ENCODE data around the gene LGMN. TPM values are rescaled to one million over a fixed set of nuclear protein-coding genes. Genes with fewer than 3 reads are reported as not detected.

The LGMN gene
- total and polyA plus RNA-seq, 2 experiments from 2014 or later, result 60.0 to 83.5 TPM

- DNase-seq (ENCODE audit: low spot score) (no peak), ATAC-seq (no peak)
- no peak for TF ChIP-seq POLR2AphosphoS5 (IDR thresholded peaks at IDR 0.05; ENCODE audit: low read depth)
- no peak for TF ChIP-seq CREB1 (CRISPR knock-in tag; IDR thresholded peaks at IDR 0.05; ENCODE audit: low read depth)
- no peak for TF ChIP-seq ZNF331 (CRISPR knock-in tag; IDR thresholded peaks at IDR 0.05; ENCODE audit: low read depth)
- no peak for TF ChIP-seq JUNB (IDR thresholded peaks at IDR 0.05; ENCODE audit: unreplicated experiment)
- TF ChIP-seq ZNF114 (CRISPR knock-in tag; IDR thresholded peaks at IDR 0.05), result no peak
- TF ChIP-seq REST (IDR thresholded peaks at IDR 0.05; ENCODE audit: unreplicated experiment), result no peak
- no peak for TF ChIP-seq EZH2 (IDR thresholded peaks at IDR 0.05; ENCODE audit: low read depth, unreplicated experiment)
- no peak for TF ChIP-seq CTCF (conservative IDR thresholded peaks at IDR 0.05; ENCODE audit: low read depth in 2 of 2)
- TF ChIP-seq EZH2phosphoT487 (IDR thresholded peaks at IDR 0.05; ENCODE audit: unreplicated experiment), result no peak
- TF ChIP-seq ZNF462 (CRISPR knock-in tag; IDR thresholded peaks at IDR 0.05), result no peak
- TF ChIP-seq ETS1 (IDR thresholded peaks at IDR 0.05), result no peak
- no peak for TF ChIP-seq STAT1 (IDR thresholded peaks at IDR 0.05; ENCODE audit: unreplicated experiment)
- no peak for TF ChIP-seq NANOG (IDR thresholded peaks at IDR 0.05; ENCODE audit: borderline replicate concordance)
- Histone ChIP-seq H3K27me3 (ENCODE audit: insufficient read depth) (no peaks in the 10 kb centered on the region), H3K4me1 (ENCODE audit: insufficient read depth) (no peaks in the 10 kb centered on the region), H3K4me3 (no peak overlapping the region), H3K79me2 (replicated peaks; ENCODE audit: insufficient read depth) (no peaks in the 10 kb centered on the region), H3K4me2 (no peak overlapping the region), H3K9me2 (ENCODE audit: insufficient read depth) (no peaks in the 10 kb centered on the region), H2AFZ (no peak overlapping the region), H4K20me1 (replicated peaks; ENCODE audit: insufficient read depth) (no peaks in the 10 kb centered on the region), H3F3A (replicated peaks; ENCODE audit: low read depth) (no peaks in the 10 kb centered on the region), H3K27ac (ENCODE audit: low read depth) (no peak overlapping the region), H3K36me3 (ENCODE audit: insufficient read depth) (no peaks in the 10 kb centered on the region)
- H3K27ac Mint-ChIP-seq, result no peak overlapping the region
- H3K4me3 Mint-ChIP-seq, result no peak overlapping the region
- H3K9me3 Mint-ChIP-seq, result no peaks in the 10 kb centered on the region
- H3K4me1 Mint-ChIP-seq, result peaks cover 3% of the 10 kb centered on the region; the same call in 2 of the 3 replicates
- H3K27me3 Mint-ChIP-seq (ENCODE audit: insufficient read depth, low read depth, poor library complexity), result peaks cover 4% of the 10 kb centered on the region
- H3K36me3 Mint-ChIP-seq (ENCODE audit: low read depth), result no peaks in the 10 kb centered on the region
Observed at GRCh38 chr14:92670643-92671366, 77.6 kb downstream of the LGMN start.

Measured in GM23338 (cell line).